ENCODE data around the gene RARB.

DNA sequence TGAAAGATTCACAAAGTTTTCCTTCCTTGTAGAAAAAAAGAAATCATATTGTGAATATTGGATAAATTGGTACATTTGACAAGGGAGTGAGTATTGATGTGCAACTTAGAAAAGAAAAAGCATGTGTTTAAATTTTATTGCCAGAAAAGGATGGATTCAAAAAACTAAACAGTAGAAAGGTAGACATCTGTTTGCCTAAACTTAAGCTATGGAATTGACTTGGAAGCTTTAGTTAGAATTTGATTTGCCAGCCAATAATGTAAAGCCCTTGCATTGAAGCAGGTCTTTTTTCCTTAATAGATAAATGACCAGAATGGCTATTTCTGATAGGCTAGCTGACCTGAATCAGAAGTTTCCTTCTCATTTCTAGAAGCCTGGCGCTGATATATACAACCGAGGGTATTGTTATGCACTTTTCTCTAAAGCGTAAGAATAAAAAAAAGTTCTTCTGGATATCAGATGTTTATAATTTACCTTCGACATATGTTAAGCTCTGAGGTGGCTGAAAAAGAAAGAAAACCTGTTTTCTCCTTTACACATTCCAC lies 4.2 kb downstream of the RARB start:
- TF ChIP-seq, protein P1, sequence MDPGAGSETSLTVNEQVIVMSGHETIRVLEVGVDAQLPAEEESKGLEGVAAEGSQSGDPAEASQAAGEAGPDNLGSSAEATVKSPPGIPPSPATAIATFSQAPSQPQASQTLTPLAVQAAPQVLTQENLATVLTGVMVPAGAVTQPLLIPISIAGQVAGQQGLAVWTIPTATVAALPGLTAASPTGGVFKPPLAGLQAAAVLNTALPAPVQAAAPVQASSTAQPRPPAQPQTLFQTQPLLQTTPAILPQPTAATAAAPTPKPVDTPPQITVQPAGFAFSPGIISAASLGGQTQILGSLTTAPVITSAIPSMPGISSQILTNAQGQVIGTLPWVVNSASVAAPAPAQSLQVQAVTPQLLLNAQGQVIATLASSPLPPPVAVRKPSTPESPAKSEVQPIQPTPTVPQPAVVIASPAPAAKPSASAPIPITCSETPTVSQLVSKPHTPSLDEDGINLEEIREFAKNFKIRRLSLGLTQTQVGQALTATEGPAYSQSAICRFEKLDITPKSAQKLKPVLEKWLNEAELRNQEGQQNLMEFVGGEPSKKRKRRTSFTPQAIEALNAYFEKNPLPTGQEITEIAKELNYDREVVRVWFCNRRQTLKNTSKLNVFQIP (CRISPR knock-in tag; IDR thresholded peaks at IDR 0.05; ENCODE audit: borderline replicate concordance, low read depth), result no peak
- TF ChIP-seq TCF4 (CRISPR knock-in tag; IDR thresholded peaks at IDR 0.05; ENCODE audit: borderline replicate concordance) (no peak), ARNTL (CRISPR knock-in tag; IDR thresholded peaks at IDR 0.05; ENCODE audit: borderline replicate concordance, low read depth) (no peak), BACH2 (CRISPR knock-in tag; IDR thresholded peaks at IDR 0.05; ENCODE audit: borderline replicate concordance) (no peak), ZNF8 (CRISPR knock-in tag; IDR thresholded peaks at IDR 0.05) (no peak), ZFP30 (CRISPR knock-in tag; IDR thresholded peaks at IDR 0.05) (no peak), ZC3H10 (CRISPR knock-in tag; IDR thresholded peaks at IDR 0.05) (no peak), ISL1 (CRISPR knock-in tag; IDR thresholded peaks at IDR 0.05) (no peak), OSR1 (CRISPR knock-in tag; IDR thresholded peaks at IDR 0.05) (no peak)
- TF ChIP-seq, protein P2, sequence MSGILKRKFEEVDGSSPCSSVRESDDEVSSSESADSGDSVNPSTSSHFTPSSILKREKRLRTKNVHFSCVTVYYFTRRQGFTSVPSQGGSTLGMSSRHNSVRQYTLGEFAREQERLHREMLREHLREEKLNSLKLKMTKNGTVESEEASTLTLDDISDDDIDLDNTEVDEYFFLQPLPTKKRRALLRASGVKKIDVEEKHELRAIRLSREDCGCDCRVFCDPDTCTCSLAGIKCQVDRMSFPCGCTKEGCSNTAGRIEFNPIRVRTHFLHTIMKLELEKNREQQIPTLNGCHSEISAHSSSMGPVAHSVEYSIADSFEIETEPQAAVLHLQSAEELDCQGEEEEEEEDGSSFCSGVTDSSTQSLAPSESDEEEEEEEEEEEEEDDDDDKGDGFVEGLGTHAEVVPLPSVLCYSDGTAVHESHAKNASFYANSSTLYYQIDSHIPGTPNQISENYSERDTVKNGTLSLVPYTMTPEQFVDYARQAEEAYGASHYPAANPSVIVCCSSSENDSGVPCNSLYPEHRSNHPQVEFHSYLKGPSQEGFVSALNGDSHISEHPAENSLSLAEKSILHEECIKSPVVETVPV (CRISPR knock-in tag; IDR thresholded peaks at IDR 0.05), result no peak
- TF ChIP-seq, protein P3, sequence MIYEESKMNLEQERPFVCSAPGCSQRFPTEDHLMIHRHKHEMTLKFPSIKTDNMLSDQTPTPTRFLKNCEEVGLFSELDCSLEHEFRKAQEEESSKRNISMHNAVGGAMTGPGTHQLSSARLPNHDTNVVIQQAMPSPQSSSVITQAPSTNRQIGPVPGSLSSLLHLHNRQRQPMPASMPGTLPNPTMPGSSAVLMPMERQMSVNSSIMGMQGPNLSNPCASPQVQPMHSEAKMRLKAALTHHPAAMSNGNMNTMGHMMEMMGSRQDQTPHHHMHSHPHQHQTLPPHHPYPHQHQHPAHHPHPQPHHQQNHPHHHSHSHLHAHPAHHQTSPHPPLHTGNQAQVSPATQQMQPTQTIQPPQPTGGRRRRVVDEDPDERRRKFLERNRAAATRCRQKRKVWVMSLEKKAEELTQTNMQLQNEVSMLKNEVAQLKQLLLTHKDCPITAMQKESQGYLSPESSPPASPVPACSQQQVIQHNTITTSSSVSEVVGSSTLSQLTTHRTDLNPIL (CRISPR knock-in tag; IDR thresholded peaks at IDR 0.05; ENCODE audit: low read depth), result no peak

Data from SK-N-SH treated with all-trans-retinoic acid at 6 μM for 48 hours (cell line).